ENCODE data around the gene MYRIP. TPM values are rescaled to one million over a fixed set of nuclear protein-coding genes. Genes with fewer than 3 reads are reported as not detected.

MYRIP gene
- total RNA-seq, 1 experiment from 2014 or later = 0.59 TPM

GRCh38 chr3:40294434-40294833 lies 485.0 kb downstream of the MYRIP start:
- Mint-ChIP-seq H3K9me3 (ENCODE audit: unreplicated experiment) (no peaks in the 10 kb centered on the region), H3K4me1 (ENCODE audit: low read depth, unreplicated experiment) (no peaks in the 10 kb centered on the region), H3K27me3 (ENCODE audit: insufficient read depth, unreplicated experiment) (no peaks in the 10 kb centered on the region), H3K27ac (ENCODE audit: unreplicated experiment) (no peak overlapping the region), H3K4me3 (ENCODE audit: unreplicated experiment) (no peak overlapping the region), H3K36me3 (ENCODE audit: insufficient read depth, unreplicated experiment) (no peaks in the 10 kb centered on the region)
- BruUV-seq (replicated peaks) = no TSS peak
- no peak for DNase-seq
- H3K4me1 ChIP-seq = 0 out of 2 replicates have a peak, but pooled peaks cover 8% of the 10 kb centered on the region
- no peak overlapping the region for H3K4me3 ChIP-seq (ENCODE audit: low read depth, low read length)
- no peak for TF ChIP-seq CTCF (IDR thresholded peaks at IDR 0.05; ENCODE audit: insufficient read depth in 1 of 2, low read depth in 1 of 2, low read length in 1 of 2, severe bottlenecking in 1 of 2, unreplicated experiment in 1 of 2)
- POLR2A ChIA-PET = no interaction called here
- H3K9me3 ChIP-seq = no peaks in the 10 kb centered on the region
- H3K36me3 ChIP-seq (ENCODE audit: control insufficient read depth, insufficient read depth, low read length) = no peaks in the 10 kb centered on the region
- H3K27me3 ChIP-seq (replicated peaks; ENCODE audit: control insufficient read depth, insufficient read depth, low read length) = no peaks in the 10 kb centered on the region
- intact Hi-C loops (cut with micrococcal nuclease; ENCODE audit: unreplicated experiment) = no loop called here
- CTCF ChIA-PET = no interaction called here

- Mint-ChIP-seq H3K27me3 (ENCODE audit: insufficient read depth, unreplicated experiment) (no peaks in the 10 kb centered on the region), H3K4me1 (ENCODE audit: low read depth, unreplicated experiment) (no peaks in the 10 kb centered on the region), H3K9me3 (ENCODE audit: unreplicated experiment) (no peaks in the 10 kb centered on the region), H3K4me3 (ENCODE audit: unreplicated experiment) (no peak overlapping the region), H3K36me3 (ENCODE audit: insufficient read depth, unreplicated experiment) (no peaks in the 10 kb centered on the region), H3K27ac (ENCODE audit: unreplicated experiment) (no peak overlapping the region)
- intact Hi-C loops (cut with micrococcal nuclease; ENCODE audit: unreplicated experiment) = no loop called here
- DNase-seq = no peak
- H3K36me3 ChIP-seq (ENCODE audit: control insufficient read depth, insufficient read depth, low read length) = no peaks in the 10 kb centered on the region
- no peak overlapping the region for H3K4me3 ChIP-seq (ENCODE audit: low read depth, low read length)
- no peaks in the 10 kb centered on the region for H3K27me3 ChIP-seq (replicated peaks; ENCODE audit: control insufficient read depth, insufficient read depth, low read length)
- CTCF ChIA-PET = no interaction called here
- H3K4me1 ChIP-seq = no peaks in the 10 kb centered on the region
- BruUV-seq (replicated peaks) = no TSS peak
- POLR2A ChIA-PET = no interaction called here
- no peak for TF ChIP-seq CTCF (IDR thresholded peaks at IDR 0.05; ENCODE audit: insufficient read depth in 1 of 2, low read depth in 1 of 2, low read length in 1 of 2, severe bottlenecking in 1 of 2, unreplicated experiment in 1 of 2)
- no peaks in the 10 kb centered on the region for H3K9me3 ChIP-seq
Measured at GRCh38 chr3:40298075-40298474, 488.7 kb downstream of the MYRIP start.

- Histone ChIP-seq H3K4me3 (ENCODE audit: low read depth, low read length) (no peak overlapping the region), H3K4me1 (no peaks in the 10 kb centered on the region), H3K9me3 (no peaks in the 10 kb centered on the region), H3K36me3 (ENCODE audit: control insufficient read depth, insufficient read depth, low read length) (no peaks in the 10 kb centered on the region), H3K27me3 (replicated peaks; ENCODE audit: control insufficient read depth, insufficient read depth, low read length) (no peaks in the 10 kb centered on the region)
- no peak for TF ChIP-seq CTCF (IDR thresholded peaks at IDR 0.05; ENCODE audit: insufficient read depth in 1 of 2, low read depth in 1 of 2, low read length in 1 of 2, severe bottlenecking in 1 of 2, unreplicated experiment in 1 of 2)
- H3K27ac Mint-ChIP-seq (ENCODE audit: unreplicated experiment) = no peak overlapping the region
- H3K4me3 Mint-ChIP-seq (ENCODE audit: unreplicated experiment) = no peak overlapping the region
- BruUV-seq (replicated peaks) = no TSS peak
- ChIA-PET POLR2A (interaction anchor here (1.0 kb wide), 1 partner anchor 10 kb away, joined by 3 read pairs; no protein-coding TSS in a partner anchor), CTCF (no interaction called here)
- H3K4me1 Mint-ChIP-seq (ENCODE audit: low read depth, unreplicated experiment) = no peaks in the 10 kb centered on the region
- no peaks in the 10 kb centered on the region for H3K27me3 Mint-ChIP-seq (ENCODE audit: insufficient read depth, unreplicated experiment)
- H3K9me3 Mint-ChIP-seq (ENCODE audit: unreplicated experiment) = no peaks in the 10 kb centered on the region
- intact Hi-C loops (cut with micrococcal nuclease; ENCODE audit: unreplicated experiment) = no loop called here
- DNase-seq = no peak
- H3K36me3 Mint-ChIP-seq (ENCODE audit: insufficient read depth, unreplicated experiment) = no peaks in the 10 kb centered on the region
Measured at GRCh38 chr3:40299130-40299720, 489.8 kb downstream of the MYRIP start.
